Endothelial cell (in vitro differentiated cells): Measurements from ENCODE around the gene IFNA16. TPM values are rescaled to one million over a fixed set of nuclear protein-coding genes. Genes with fewer than 3 reads are reported as not detected.
"Not testable (repeated sequence)": the region's sequence is repeated elsewhere in the genome, so short reads cannot be mapped to it uniquely, and the experiment has no call there.

Experiments used
- DNase-seq: peaks from one replicate; pipeline ENCODE4 v3.0.0; 2021; ENCODE audit warnings: low spot score
- H3K27ac Mint-ChIP-seq: one replicate; pipeline ENCODE4 v1.8.0; 2021; ENCODE audit warnings: mixed read lengths, inconsistent platforms; ENCODE audit not compliant: unreplicated experiment
- H3K27me3 Mint-ChIP-seq: one replicate; pipeline ENCODE4 v1.8.0; 2021; ENCODE audit warnings: mild to moderate bottlenecking, moderate library complexity, mixed read lengths, inconsistent platforms; ENCODE audit not compliant: unreplicated experiment
- H3K36me3 Mint-ChIP-seq: one replicate; pipeline ENCODE4 v1.8.0; 2021; ENCODE audit warnings: mild to moderate bottlenecking, low read depth, mixed read lengths, inconsistent platforms; ENCODE audit not compliant: unreplicated experiment
- H3K4me1 Mint-ChIP-seq: one replicate; pipeline ENCODE4 v1.8.0; 2021; ENCODE audit warnings: mild to moderate bottlenecking, mixed read lengths, inconsistent platforms; ENCODE audit not compliant: unreplicated experiment
- H3K4me3 Mint-ChIP-seq: one replicate; pipeline ENCODE4 v1.8.0; 2021; ENCODE audit warnings: mild to moderate bottlenecking, mixed read lengths, inconsistent platforms; ENCODE audit not compliant: unreplicated experiment
- H3K9me3 Mint-ChIP-seq: one replicate; pipeline ENCODE4 v1.8.0; 2021; ENCODE audit warnings: mixed read lengths, inconsistent platforms; ENCODE audit not compliant: unreplicated experiment
- CTCF ChIP-seq: fragments of 200-600 bp; sonication (generic); IDR thresholded peaks from one replicate; pipeline ENCODE4 v1.5.0; 2021; ENCODE audit warnings: antibody characterized with exemption; ENCODE audit not compliant: unreplicated experiment
- total RNA-seq: library from RNA; stranded (reverse); fragmentation: NEBNext Ultra II Directional; extraction: Animal tissue kit (Norgen Biotek cat#: 25700); gene quantifications from one replicate; pipeline ENCODE4 v1.2.1, GENCODE V29; 2021; ENCODE audit not compliant: unreplicated experiment

IFNA16 gene
- total RNA-seq, 1 donor from 2014 or later, result not detected

GRCh38 chr9:21234153-21234687, 17.1 kb upstream of the IFNA16 start:
- H3K36me3 Mint-ChIP-seq, result peaks cover 4% of the 10 kb centered on the region
- H3K4me1 Mint-ChIP-seq, result no peaks in the 10 kb centered on the region
- H3K9me3 Mint-ChIP-seq, result no peaks in the 10 kb centered on the region
- H3K4me3 Mint-ChIP-seq, result no peak overlapping the region
- no peak for TF ChIP-seq CTCF
- no peak overlapping the region for H3K27ac Mint-ChIP-seq
- H3K27me3 Mint-ChIP-seq, result peaks cover 3% of the 10 kb centered on the region
- no peak for DNase-seq

- H3K4me3 Mint-ChIP-seq, result no peak overlapping the region
- H3K27me3 Mint-ChIP-seq, result peaks cover 3% of the 10 kb centered on the region
Measured at GRCh38 chr9:21233258-21233657, 16.1 kb upstream of the IFNA16 start.

GRCh38 chr9:21228122-21228521, 11.0 kb upstream of the IFNA16 start, which contains the start of gene IFNA17:
Gene IFNA17 (minus strand): TSS chr9:21228222. CDS start chr9:21228173, 49 bp downstream.
- H3K27ac Mint-ChIP-seq, result no peak within 1 kb of the TSS
- DNase-seq, result no peak
- H3K4me3 Mint-ChIP-seq, result no peak within 1 kb of the TSS
- H3K36me3 Mint-ChIP-seq, result peaks cover 4% of the 10 kb centered on the region
- no peaks in the 10 kb centered on the region for H3K9me3 Mint-ChIP-seq
- no peaks in the 10 kb centered on the region for H3K27me3 Mint-ChIP-seq
- no peak for TF ChIP-seq CTCF
- no peaks in the 10 kb centered on the region for H3K4me1 Mint-ChIP-seq

More at GRCh38 chr9:21233258-21233657, 16.1 kb upstream of the IFNA16 start:
- DNase-seq, result no peak
- TF ChIP-seq CTCF, result no peak
- Mint-ChIP-seq H3K4me1 (no peaks in the 10 kb centered on the region), H3K27ac (no peak overlapping the region), H3K36me3 (peaks cover 4% of the 10 kb centered on the region), H3K9me3 (no peaks in the 10 kb centered on the region)

- not testable (repeated sequence) for H3K27ac Mint-ChIP-seq, H3K36me3 Mint-ChIP-seq, H3K27me3 Mint-ChIP-seq, H3K4me1 Mint-ChIP-seq, H3K9me3 Mint-ChIP-seq, H3K4me3 Mint-ChIP-seq, DNase-seq
Measured at GRCh38 chr9:21213411-21214326, 3.4 kb downstream of the IFNA16 start.

GRCh38 chr9:21212160-21212559, 5.0 kb downstream of the IFNA16 start:
- not testable (repeated sequence) for H3K27me3 Mint-ChIP-seq

GRCh38 chr9:21210782-21211181, 6.3 kb downstream of the IFNA16 start:
- not testable (repeated sequence) for H3K27ac Mint-ChIP-seq, H3K27me3 Mint-ChIP-seq, H3K9me3 Mint-ChIP-seq, H3K4me1 Mint-ChIP-seq, DNase-seq, H3K36me3 Mint-ChIP-seq, H3K4me3 Mint-ChIP-seq

More at GRCh38 chr9:21212160-21212559, 5.0 kb downstream of the IFNA16 start:
- not testable (repeated sequence) for H3K27ac Mint-ChIP-seq, H3K36me3 Mint-ChIP-seq, DNase-seq, H3K4me3 Mint-ChIP-seq, H3K4me1 Mint-ChIP-seq, H3K9me3 Mint-ChIP-seq
